Activated CD8-positive, alpha-beta memory T cell treated with anti-CD3 and anti-CD28 coated beads, Interleukin-2, amount 50 U/mL, for 1 hour (primary cell): ENCODE data around the gene MUC5B.
"Not testable (repeated sequence)": the region's sequence is repeated elsewhere in the genome, so short reads cannot be mapped to it uniquely, and the experiment has no call there.

Experiments
- DNase-seq: peaks from one replicate; pipeline ENCODE4 v3.0.0-alpha.2; 2020; ENCODE audit errors: extremely low read depth

MUC5B gene

DNA sequence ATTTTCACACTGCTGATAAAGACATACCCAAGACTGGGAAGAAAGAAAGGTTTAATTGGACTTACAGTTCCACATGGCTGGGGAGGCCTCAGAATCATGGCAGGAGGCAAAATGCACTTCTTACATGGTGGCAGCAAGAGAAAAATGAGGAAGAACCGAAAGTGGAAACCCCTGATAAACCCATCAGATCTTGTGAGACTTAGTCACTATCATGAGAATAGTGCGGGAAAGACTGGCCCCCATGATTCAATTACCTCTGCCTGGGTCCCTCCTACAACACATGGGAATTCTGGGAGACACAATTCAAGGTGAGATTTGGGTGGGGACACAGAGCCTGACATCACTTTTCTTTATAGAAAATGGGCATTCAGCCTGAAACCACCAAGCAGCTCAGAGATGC, 44.1 kb downstream of the MUC5B start:
- not testable (repeated sequence) for DNase-seq

DNA sequence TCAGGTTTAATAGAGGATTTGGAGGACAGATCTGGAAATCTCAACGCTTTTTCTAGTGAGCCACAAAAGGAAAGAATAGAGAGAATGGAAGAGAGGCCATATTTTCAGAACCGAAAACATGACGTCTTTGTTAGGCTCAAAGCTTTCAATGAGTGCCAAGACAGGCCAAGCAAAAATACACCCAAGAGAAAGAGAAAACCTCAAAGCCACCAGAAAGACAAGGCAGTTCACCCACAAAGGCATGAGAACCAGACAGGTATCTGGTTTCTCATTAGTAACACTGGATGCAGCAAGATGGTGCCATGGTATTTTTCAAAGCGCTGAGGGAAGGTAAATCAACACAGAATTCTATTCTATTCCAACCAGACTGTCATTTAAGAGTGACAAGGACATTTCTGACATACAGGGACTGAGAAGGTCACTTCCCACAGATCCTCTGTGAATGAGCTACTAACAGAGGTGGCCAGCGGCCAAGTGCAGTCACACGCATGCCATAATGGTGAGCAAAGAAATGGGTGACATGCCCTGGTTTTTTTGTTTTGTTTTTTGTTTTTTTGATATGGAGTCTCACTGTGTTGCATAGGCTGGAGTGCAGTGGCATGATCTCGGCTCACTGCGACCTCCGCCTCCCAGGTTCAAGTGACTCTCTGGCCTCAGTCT, 44.7 kb downstream of the MUC5B start:
- DNase-seq: no peak

DNA sequence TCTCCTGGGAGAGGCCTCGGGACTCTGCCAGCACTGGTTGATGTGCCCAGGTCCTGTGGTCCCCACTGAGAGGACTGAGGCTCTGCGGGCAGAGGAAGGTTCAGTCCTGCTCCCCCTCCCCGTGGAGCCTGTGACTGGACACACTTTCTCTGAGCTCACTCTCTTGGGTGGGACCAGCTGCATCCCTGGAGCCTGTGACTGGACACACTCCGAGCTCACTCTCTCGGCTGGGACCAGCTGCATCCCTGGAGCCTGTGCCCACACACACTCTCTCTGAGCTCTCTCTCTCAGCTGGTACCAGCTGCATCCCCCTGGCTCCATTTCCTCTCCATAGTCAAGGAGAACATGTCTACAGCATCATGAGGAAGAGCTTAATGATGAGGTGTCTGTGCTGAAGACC, 47.1 kb downstream of the MUC5B start:
- no peak for DNase-seq

DNA sequence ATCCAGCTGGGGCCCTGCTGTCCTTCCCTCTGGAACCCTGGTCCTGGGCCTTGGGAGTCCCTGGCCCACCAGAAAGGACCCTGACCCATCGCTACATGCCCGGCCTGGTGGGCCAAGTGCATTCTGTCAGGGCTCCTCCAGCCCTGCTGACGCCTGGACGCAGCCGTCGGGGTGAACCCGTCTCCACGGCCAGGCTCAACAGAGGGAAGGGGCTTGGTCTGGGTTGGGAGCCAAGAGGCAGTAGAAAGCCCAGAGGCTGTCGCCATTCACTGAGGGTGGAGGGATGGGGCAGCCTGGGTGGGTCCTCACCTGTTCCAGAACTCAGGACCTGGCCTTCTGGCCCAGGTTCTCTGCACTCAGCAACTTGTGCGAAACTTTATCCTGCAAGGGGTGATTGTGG, 47.6 kb downstream of the MUC5B start:
- DNase-seq: no peak

DNA sequence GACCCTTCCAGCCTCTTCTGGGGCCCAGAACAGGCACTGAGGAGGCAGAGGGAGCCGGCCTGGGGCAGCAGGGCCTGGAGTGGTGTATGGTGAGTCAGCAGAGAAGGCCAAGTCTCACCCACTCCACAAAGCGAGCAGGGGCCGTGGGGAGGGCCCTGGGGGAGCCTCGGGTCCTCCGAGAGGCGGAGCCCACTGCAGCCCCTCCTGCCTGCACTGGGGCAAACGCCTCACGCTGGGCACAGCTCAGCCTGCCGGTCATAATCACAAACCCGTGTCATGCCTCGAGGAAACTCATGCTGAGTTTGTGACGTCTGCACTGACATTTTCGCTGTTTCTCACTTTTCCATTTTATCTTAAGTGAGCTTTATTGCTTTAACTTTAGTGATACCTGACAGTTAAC, 48.1 kb downstream of the MUC5B start:
- DNase-seq: no peak

DNA sequence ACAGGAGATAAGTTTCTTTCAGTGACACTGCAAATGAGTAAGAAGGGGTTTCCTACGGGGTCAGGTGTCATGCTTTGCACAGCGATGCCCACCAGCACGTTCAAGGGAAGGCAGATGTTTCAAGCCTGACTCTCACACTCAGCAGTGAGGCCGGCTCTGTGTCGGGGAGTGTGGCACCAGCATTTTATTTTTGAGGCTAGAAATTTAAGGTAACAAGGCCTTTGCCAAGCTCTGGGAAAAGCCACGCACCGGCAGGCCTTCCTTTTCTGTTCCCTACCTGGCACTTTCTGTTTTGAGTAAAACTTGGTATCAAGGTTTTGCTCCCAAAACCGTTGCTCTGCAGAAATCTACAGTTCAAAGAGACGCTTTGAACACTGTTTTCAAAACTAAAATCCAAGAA, 48.5 kb downstream of the MUC5B start:
- DNase-seq: no peak

DNA sequence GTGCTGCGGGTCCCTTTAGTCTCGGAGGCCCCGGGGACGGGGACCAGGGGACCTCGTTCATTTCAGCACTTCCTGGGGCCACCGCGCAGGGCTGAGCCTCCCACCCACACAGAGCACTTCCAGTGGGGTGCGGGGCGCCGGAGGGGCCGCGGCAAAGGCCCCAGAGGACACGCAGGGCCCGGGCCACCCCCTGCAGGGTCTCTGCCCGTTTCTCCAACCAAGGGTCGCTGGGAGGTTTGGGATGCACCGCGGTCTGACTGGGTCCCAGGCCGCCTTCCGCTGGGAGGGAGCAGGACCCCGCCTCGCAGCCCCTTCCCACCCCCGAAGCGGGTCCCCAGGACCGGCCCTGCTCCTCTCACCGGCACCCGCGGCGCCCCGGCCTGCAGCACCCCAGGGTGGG, 49.1 kb downstream of the MUC5B start:
- no peak for DNase-seq

DNA sequence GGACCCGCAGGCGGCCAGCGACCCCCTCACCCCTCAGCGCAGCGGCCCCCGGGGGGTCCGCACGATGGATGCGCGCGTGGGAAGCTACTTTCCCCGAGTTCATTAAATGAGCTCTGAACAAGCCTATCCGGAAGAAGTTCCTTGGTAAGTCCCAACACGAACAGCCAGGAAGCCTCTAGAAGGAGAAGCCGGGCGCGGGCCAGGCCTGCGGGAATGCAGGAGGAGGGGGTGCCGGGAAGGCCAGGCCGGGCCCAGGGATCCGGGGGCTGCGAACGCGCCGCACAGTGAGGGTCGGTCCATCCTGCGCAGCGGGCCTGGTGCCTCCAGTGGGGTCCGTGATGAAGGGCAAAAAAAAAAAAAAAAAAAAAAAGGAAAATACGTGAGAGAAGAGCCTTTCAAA, 49.7 kb downstream of the MUC5B start:
- DNase-seq: no peak

DNA sequence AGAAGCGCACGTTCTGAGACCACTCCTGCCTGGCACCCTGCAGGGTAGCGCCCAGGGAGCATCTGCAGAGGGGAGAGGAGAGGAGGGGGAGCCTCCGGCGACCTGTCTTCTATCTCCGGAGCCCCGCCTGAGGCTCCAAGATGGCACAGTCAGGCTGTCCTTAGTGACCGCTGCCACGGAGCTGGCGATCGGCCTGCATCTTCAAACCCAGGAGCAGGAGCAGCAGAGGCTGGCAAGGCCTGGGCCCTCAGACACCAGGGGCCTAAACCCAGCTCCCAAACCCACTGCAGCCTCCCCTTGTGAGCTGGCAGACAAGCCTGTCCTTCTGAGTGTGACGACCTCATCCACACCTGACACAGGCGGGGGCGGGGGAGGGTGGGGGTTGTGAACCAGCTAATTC, 51.6 kb downstream of the MUC5B start:
- DNase-seq: no peak

DNA sequence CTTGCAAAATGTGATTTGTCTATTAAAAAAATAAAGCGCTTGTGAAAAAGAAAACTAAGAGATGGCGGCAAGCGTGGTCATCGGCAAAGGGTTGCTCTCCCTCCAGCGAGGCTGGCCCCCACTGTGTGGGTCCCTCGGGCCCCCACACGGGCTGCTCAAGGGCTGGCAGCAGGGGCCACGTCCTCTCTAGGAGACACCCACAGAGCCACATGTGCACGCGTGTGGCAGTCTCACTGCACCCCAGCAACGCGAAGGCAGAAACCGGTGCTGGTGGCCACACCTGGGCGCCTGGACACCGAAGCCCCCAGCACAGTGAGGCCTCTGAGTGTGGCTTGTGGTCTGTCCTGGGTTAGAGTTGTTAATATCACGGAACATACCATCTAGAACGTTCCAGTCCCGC, 52.2 kb downstream of the MUC5B start:
- DNase-seq: no peak

DNA sequence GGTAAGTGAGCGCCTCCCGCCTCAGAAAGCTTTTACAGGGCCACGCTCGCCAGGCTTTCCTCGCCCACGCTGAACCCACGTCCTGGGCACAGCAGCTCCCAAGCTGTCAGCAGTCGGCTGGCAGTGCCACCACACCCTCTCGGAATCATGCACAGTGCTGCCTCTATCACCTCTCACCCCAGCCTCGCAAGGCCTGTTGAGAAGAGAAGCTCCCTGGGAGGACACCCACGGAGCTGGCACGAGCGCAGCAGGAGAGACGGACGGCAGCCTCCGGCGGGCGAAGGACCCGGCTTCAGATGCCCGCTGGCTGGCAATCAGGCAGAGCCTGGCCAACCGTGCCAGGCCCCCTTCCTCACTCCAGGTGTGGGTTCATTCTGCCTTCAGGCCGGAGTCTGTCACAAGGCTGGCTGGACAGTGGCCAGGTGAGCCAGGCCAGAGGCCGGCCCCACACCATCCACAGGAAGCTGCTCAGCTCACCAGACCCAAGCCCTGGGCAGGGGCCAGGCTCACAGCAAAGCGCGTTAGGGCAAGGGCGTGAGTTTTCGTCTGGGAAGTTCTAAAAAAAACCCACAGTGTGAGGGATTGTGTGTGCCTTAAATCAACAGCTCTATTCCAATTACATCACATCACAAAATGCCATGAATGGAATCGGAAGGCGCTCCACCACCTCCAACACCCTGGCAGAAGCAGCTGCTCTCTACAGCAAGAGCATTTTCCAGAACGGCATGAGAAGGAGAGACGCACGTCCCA, 53.4 kb downstream of the MUC5B start:
- no peak for DNase-seq

DNA sequence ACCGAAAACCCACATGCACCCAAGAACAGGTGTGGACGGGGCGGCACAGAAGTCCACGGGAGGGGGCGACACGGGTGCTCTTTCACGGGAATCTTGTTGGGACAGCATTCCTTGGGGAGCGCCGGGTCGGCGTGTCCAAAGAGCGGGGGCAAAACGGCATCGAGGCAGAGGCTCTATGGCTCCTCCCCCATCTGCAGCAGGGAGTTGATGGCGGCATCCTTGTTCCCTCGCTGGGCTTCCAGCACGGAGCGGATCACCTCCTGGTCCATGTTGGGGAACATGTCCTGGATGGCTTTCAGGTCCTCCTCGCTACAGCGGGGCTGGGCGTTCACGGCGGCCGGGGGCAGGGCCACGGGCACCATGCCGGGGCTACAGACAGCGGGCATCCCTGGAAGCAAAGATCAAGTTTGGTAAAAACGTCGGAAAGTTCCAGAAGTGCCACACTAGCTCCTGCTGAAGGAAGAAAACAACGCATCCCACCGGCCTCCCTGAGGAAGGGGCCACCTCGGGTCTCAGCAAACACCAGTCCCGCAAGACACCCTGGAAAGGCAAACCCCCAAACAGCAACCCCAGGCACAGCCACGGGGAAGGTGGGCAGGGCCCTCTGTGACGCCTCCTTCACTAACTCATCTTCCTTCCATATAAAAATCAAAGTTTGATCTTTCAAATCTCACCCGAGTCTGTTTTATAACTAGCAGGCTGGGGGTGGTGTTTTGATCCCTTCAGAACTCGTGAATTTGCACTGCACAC, 54.2 kb downstream of the MUC5B start:
- DNase-seq: no peak

DNA sequence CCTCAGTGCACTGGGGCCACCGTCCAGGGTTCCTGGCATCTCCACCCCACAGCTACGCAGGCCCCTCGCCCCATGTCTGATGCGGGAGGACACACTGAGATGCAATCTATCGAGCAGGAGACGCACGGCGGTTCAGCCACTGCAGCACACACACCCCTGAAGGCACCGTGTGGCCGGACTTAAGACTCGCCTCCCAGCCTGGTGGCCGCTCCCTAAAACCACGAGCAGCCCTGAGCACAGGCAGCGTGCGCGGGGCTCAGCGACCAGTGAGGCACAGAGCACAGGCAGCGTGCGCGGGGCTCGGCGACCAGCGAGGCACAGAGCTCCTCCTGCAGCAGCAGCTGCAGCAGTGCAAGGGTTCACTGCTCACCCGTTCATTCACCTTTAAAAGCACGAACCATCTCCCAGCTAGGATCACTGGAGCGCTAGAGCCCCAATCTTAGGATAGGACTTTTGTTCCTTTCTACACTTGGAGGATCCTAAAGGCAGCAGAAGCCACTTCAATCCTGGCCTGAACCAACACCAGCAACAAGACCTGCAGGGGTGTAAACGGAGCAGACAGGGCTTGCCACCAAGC, 55.2 kb downstream of the MUC5B start:
- no peak for DNase-seq

DNA sequence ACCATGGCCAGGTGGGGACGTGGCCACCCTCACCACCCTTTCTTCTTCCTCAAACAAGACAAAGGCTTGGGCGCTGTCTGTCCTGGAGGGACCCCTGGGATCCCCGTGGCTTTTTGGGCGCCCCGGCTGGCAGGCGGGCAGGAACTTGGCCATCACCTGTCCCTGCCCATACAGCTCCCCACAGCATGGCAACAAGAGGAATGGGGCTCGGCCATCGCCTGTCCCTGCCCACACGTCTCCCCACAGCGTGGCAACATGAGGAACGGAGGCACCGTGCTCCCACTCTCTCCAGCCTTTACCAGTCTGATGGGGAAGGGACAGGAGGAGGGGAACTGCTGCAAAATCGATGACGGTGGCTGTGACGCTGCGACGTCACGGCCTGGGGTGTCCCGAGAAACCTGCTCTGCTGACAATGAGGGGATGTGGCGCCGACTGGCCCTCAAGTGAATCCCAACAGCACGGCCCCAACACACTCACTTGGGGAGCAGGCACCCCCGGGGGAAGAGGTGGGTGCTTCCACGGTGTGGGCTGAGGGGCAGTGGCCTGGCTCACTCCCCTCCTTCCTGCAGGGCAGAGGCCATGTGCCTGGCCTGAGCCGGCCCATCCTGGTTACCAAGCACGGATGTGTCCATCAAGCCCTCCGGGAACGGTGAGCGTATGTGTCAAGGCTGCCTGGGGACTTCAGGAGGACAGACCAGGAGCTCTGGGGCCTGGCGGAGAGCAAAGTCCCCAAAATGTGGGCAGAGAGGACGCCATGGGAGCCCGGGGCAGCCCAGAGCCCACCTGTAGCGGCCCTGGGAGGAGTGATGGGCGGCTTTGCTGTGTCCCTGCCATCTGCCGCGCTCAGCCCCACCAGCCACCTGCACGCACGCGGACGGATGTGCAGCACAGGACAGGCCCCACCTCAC, 56.2 kb downstream of the MUC5B start:
- no peak for DNase-seq

DNA sequence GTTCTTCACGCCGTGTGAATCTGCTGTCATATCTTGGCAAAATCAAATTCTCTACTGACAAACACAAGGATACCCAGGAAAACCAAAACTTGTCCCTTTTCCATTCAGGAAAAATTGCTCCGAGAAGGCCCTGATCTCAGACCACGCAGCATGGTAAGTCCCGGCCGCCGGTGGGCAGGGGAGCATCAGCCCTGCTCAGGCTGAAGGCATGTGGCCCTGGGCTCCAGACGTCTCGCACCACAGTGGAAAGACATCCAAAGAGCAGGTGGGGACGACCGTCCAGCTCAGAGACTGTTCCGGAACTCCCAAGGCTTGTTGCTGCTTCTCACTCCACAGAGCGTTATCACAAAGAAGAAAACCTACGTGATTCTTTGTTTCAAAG, 56.8 kb downstream of the MUC5B start:
- no peak for DNase-seq

DNA sequence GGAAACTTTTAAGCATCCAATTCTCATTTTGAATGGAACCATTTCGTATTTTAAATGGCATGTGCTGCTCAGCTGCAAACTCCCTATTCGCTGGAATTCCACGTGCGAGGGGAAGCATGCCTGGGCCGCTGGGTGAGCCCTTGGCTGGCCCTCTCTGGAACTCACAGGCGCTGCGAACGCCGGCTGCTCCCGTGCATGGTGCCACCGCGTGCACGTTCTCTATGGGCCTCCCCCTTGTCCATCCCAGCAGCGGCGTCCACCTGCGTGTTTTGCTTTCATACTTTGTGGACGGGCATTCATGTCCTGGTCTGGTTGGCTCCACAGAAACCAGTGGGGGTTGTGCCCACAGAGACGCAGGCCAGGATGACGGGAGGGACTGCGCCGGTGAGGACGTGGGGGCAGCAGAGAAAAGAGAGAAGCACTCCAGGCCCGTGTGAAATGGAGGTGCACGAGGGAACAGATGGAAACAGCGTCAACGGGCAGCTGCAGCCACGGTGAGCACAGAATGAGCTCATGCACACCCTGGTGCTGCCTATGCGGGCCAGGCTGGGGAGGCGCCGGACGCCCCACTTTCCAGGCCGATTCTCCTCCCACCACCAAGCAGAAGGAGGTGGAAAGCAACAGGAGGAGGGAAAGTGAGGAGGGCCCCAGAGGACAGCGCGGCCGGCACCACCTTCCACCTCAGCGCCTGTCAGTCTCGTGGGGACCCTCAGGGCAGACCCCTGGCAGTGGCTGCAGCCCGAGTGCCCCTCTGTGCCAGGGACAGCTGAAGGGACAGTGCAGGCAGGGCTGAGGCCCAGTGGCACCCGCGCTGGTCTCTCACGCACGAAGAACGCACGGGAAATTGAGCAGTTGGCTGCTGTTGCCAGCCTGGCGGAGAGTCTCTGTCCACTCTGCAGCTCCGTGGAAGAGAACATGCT, 57.5 kb downstream of the MUC5B start:
- no peak for DNase-seq

DNA sequence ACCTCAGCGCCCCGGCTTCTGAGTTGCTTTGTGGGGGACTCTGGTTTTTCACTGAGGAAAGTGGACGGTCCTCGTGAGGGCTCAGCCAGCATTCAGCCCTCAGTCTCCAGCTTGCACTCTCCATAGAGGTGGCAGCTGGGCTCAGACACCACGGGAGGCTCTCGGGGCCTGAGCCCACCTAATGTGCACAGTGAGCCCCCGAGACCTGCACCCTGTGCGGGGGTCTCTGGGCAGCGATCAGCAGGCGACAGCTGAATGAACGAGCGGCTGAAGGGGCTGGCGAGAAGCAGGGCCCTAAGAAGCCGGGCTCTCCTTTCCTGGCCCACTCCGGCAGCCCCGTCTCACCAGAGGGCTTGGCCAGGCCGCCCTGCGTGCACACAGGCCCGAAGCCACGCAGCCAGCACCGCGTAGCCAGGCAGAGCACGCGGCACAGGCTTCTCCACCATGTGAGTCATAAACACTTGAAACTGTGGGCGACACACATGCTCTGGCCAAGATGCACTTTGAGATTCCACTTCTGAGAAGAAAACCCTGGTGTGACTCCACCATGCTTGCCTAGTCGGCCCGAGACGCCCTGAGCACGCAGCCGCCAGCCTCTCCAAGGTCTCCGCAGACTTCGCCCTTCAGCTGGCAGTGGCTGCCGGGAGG, 58.6 kb downstream of the MUC5B start:
- DNase-seq: no peak

DNA sequence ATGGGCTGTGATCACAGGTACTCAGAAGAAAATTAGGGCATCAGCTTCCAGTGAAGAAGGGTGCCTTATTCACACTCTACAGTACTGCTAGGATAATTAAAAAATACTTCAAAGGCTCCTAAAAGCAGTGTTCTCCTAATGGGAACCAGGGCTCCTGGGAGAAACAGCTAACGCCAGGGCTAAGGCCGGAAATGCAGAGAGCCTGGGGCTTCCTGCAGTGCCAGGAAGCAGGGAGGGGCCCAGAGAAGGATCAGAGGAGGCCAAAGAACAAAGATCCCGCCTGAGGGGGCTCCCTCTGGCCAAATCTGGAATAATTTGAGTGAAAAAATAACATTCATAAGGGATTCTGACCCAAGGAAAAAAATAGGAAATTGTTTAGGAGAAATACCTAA, 59.1 kb downstream of the MUC5B start:
- DNase-seq: no peak

DNA sequence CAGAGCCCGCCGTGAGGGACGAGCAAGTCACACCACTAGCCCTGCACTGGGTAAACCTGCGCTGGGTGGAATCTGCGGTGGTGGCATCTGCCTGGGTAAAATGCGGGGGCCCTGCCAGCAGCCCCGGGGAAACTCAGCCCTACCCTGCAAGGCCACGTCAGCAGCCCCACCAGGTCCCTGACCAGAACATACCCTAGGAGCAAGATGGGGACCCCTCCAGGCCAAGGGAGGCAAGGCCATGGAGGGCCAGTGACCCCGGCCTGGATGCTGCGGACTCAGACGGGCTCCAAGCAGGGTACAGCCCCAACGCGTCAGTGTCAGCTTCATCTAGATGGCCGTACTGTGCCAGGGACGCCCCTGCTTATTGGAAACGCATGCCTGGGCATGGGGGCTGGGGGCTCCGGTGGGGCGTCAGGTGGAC, 60.2 kb downstream of the MUC5B start:
- no peak for DNase-seq

DNA sequence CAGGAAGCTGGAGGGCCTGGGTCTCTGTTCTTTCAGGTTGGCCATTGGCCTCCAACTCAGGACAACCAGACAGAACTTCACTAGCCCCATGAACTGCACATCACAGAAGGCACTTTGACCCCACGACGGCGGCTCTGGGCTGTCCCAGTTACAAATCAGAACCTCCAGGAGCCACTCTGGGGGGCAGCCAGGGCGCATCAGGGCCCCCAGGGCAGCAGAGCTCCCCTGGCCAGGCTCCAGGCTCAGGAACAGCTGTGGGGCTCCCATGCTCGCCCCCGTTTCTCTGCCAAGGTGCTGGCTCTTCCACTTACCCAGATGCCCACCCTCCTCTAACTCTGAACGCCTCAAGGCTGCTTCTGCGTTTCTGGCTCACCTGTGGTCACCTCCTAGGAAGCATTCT, 61.0 kb downstream of the MUC5B start:
- DNase-seq: no peak
